Colon (tissue), 2 donors: ENCODE measurements around the gene KCTD20.

ENCODE experiments used
- FAIRE-seq: peaks from 2 replicates; lab custom pipeline; 2012; peaks lifted over from hg19 to GRCh38; lab: Jason Lieb, UNC
- donor health status: control.
- donor health status: control.

The KCTD20 gene

GRCh38 chr6:36536873-36537547, 94.2 kb downstream of the KCTD20 start:
- no peak for FAIRE-seq

GRCh38 chr6:36539814-36540568, 97.2 kb downstream of the KCTD20 start:
- no peak for FAIRE-seq
